Naive thymus-derived CD4-positive, alpha-beta T cell (primary cell): ENCODE data around the gene RNF149. TPM values are rescaled to one million over a fixed set of nuclear protein-coding genes. Genes with fewer than 3 reads are reported as not detected.
"Not testable (repeated sequence)": the region's sequence is repeated elsewhere in the genome, so short reads cannot be mapped to it uniquely, and the experiment has no call there.

ENCODE experiments used
- ATAC-seq: fragments of 150-1000 bp; cut with Tn5 transposase; 2 replicates; pipeline ENCODE4 v1.10.0; 2021; ENCODE audit warnings: mild to moderate bottlenecking, moderate library complexity
- CTCF ChIA-PET: fragments of 350-600 bp; sonication (Branson Sonifier 250); formaldehyde crosslinking; loops from one replicate; lab custom pipeline; 2021; ENCODE audit warnings: antibody characterized with exemption; lab: Charles Lee
- POLR2A ChIA-PET: fragments of 350-600 bp; sonication (Branson Sonifier 250); formaldehyde crosslinking; loops from one replicate; lab custom pipeline; 2021; ENCODE audit warnings: antibody characterized with exemption, inconsistent platforms; lab: Charles Lee
- DNase-seq, 9 donors: peaks; one replicate each; pipeline versions ENCODE4 v3.0.0 to v3.0.0-alpha.2; 2020 to 2022; ENCODE audit warnings: mixed read lengths in 1 of 9
- H3K27ac ChIP-seq: one replicate; pipeline ENCODE4 v1.7.0; 2013; ENCODE audit warnings: mild to moderate bottlenecking, low read depth, low read length, moderate library complexity
- H3K27me3 ChIP-seq, 2 donors: one replicate each; pipeline ENCODE4 v1.7.0; 2013; ENCODE audit warnings: low read length in 2 of 2, mild to moderate bottlenecking in 2 of 2, moderate library complexity in 2 of 2; ENCODE audit not compliant: control insufficient read depth in 2 of 2, insufficient read depth in 2 of 2
- H3K36me3 ChIP-seq, 3 experiments: 1 replicate in 2 of 3; 2 replicates in 1 of 3; pipeline ENCODE4 v1.7.0; 2013; ENCODE audit warnings: low read length in 3 of 3, mild to moderate bottlenecking in 3 of 3, moderate library complexity in 1 of 3; ENCODE audit not compliant: insufficient read depth in 3 of 3, control insufficient read depth in 2 of 3
- H3K4me1 ChIP-seq, 2 donors: one replicate each; pipeline ENCODE4 v1.7.0; 2013; ENCODE audit warnings: low read length in 2 of 2, mild to moderate bottlenecking in 2 of 2, moderate library complexity in 1 of 2; ENCODE audit not compliant: control insufficient read depth in 2 of 2, insufficient read depth in 2 of 2
- H3K4me3 ChIP-seq: 2 replicates; pipeline ENCODE4 v1.7.0; 2013; ENCODE audit warnings: mild to moderate bottlenecking, low read length
- H3K9me3 ChIP-seq, 3 experiments: 1 replicate in 2 of 3; 2 replicates in 1 of 3; pipeline ENCODE4 v1.7.0; 2013; ENCODE audit warnings: low read length in 3 of 3; ENCODE audit not compliant: control insufficient read depth in 2 of 3
- H3K27ac Mint-ChIP-seq, 9 donors: one replicate each; pipeline ENCODE4 v1.8.0; 2020 to 2022; ENCODE audit warnings: mixed read lengths in 9 of 9, mild to moderate bottlenecking in 8 of 9, moderate library complexity in 5 of 9, inconsistent platforms in 2 of 9
- H3K27me3 Mint-ChIP-seq, 5 donors: one replicate each; pipeline ENCODE4 v1.8.0; 2021 to 2022; ENCODE audit warnings: mixed read lengths in 5 of 5, mild to moderate bottlenecking in 1 of 5
- H3K36me3 Mint-ChIP-seq, 5 donors: one replicate each; pipeline ENCODE4 v1.8.0; 2020 to 2022; ENCODE audit warnings: mixed read lengths in 5 of 5, mild to moderate bottlenecking in 3 of 5, inconsistent platforms in 1 of 5
- H3K4me1 Mint-ChIP-seq, 7 donors: one replicate each; pipeline ENCODE4 v1.8.0; 2020 to 2022; ENCODE audit warnings: mixed read lengths in 7 of 7, mild to moderate bottlenecking in 3 of 7, inconsistent platforms in 1 of 7
- H3K4me3 Mint-ChIP-seq, 10 donors: one replicate each; pipeline ENCODE4 v1.8.0; 2020 to 2022; ENCODE audit warnings: mild to moderate bottlenecking in 10 of 10, mixed read lengths in 10 of 10, moderate library complexity in 6 of 10, inconsistent platforms in 2 of 10
- H3K9me3 Mint-ChIP-seq, 11 donors: one replicate each; pipeline ENCODE4 v1.8.0; 2020 to 2022; ENCODE audit warnings: mixed read lengths in 11 of 11, mild to moderate bottlenecking in 4 of 11, inconsistent platforms in 1 of 11, moderate library complexity in 1 of 11
- intact Hi-C, 2 donors: fragments of 100-400 bp; cut with micrococcal nuclease; formaldehyde crosslinking; loops; one replicate each; pipeline ENCODE4 v1.15.1; 2023
- polyA plus RNA-seq, 2 donors: library from polyadenylated mRNA; unstranded; fragments of 300-500 nt; fragmentation: Illumina TruSeq; gene quantifications; one replicate each; pipeline ENCODE4 v1.2.3, GENCODE V29; 2021
- total RNA-seq, 6 experiments: library from RNA in 5 of 6; stranded (reverse) in 5 of 6; gene quantifications; 1 replicate in 5 of 6; 2 replicates in 1 of 6; pipeline ENCODE4 v1.2.3 and lab custom pipeline; 2021 to 2026

The RNF149 gene
- total and polyA plus RNA-seq, 7 experiments from 2014 or later = 45.2 to 159 (median 112) TPM

GRCh38 chr2:101248756-101249155 lies 59.7 kb downstream of the RNF149 start:
- H3K4me3 ChIP-seq, H3K9me3 Mint-ChIP-seq, intact Hi-C loops, H3K27ac Mint-ChIP-seq, POLR2A ChIA-PET, DNase-seq, H3K9me3 ChIP-seq, H3K27me3 Mint-ChIP-seq, H3K27ac ChIP-seq, H3K4me3 Mint-ChIP-seq, H3K27me3 ChIP-seq, H3K36me3 ChIP-seq, H3K36me3 Mint-ChIP-seq, H3K4me1 ChIP-seq, ATAC-seq: not testable (repeated sequence)
- H3K4me1 Mint-ChIP-seq = peaks cover 5 to 22% (median 17%) of the 10 kb centered on the region in 7 donors
- CTCF ChIA-PET = interaction anchor here (1.2 kb wide), 1 partner anchor 9 kb away, joined by 3 read pairs; no protein-coding TSS in a partner anchor

DNA sequence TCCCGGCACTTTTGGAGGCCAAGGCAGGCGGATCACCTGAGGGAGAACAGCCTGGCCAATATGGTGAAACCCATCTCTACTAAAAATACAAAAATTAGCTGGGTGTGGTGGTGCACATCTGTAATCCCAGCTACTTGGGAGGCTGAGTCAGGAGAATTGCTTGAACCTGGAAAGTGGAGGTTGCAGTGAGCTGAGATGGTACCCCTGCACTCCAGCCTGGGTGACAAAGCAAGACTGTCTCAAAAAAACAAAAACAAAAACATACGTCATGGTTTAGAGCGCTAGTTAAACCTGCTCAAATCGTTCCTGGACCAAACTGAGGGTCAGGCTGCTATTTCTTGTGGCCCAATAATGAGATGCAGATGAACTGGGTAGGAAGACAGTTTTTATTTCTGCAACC lies 63.0 kb downstream of the RNF149 start:
- CTCF ChIA-PET = interaction anchor here (1.0 kb wide), 1 partner anchor 40 kb away, joined by 3 read pairs; no protein-coding TSS in a partner anchor
- POLR2A ChIA-PET = interaction anchor here (0.9 to 1.1 kb wide), 2 partner anchors 88 to 243 kb away, joined by 3 to 4 read pairs; partner anchors contain the start of gene RPL31
- H3K36me3 ChIP-seq, H3K27me3 Mint-ChIP-seq, H3K27ac Mint-ChIP-seq, H3K4me3 Mint-ChIP-seq, intact Hi-C loops, H3K4me1 ChIP-seq, H3K36me3 Mint-ChIP-seq, H3K27ac ChIP-seq, ATAC-seq, H3K9me3 ChIP-seq, H3K4me3 ChIP-seq, H3K4me1 Mint-ChIP-seq, DNase-seq, H3K27me3 ChIP-seq, H3K9me3 Mint-ChIP-seq: not testable (repeated sequence)

DNA sequence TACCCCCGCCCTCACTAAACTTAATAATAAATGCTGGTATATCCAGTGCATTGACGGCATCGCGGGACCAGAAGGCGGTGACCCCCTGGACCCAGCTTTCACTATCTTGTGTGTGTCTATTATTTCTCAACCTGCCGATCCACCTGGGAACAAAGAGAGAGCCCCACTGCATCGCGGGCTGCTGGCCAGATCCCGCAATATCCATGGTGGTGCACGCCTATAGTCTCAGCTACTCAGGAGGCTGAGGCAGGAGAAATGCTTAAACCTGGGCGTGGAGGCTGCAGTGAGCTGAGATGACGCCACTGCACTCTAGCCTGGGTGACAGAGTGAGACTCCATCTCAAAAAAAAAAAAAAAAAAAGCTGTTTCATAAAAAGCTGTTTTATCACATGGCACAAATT lies 63.6 kb downstream of the RNF149 start:
- H3K9me3 Mint-ChIP-seq, H3K4me1 ChIP-seq, H3K4me1 Mint-ChIP-seq, H3K27me3 Mint-ChIP-seq, CTCF ChIA-PET, H3K36me3 ChIP-seq, H3K27me3 ChIP-seq, H3K4me3 Mint-ChIP-seq, ATAC-seq, DNase-seq, H3K9me3 ChIP-seq, H3K4me3 ChIP-seq, H3K27ac Mint-ChIP-seq, H3K27ac ChIP-seq, intact Hi-C loops, H3K36me3 Mint-ChIP-seq: not testable (repeated sequence)
- POLR2A ChIA-PET = interaction anchor here (0.6 to 1.1 kb wide), 2 partner anchors 29 to 88 kb away, joined by 3 to 4 read pairs; no protein-coding TSS in a partner anchor

DNA sequence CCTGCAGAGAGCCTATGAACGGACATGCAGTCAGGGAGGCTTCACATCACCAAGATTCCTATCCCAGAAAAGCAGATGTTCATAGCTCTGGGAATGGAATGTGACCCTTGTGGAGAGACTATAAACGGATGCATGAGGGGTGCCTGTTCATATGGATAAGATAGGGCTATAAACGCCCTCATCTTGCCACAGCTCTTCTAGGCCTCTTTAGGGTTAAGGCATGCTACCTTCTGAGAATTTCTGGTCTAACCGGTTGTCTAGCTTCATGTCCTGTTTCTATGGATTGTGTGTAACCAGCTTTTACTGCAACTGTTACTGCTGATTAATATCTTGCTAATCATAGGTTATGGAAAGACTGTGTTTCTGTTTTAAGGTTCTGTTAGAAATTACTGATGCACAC lies 64.1 kb downstream of the RNF149 start:
- H3K4me1 ChIP-seq, H3K27me3 ChIP-seq, H3K27ac ChIP-seq, H3K27me3 Mint-ChIP-seq, DNase-seq, H3K36me3 Mint-ChIP-seq, H3K4me3 ChIP-seq, H3K27ac Mint-ChIP-seq, H3K4me1 Mint-ChIP-seq, intact Hi-C loops, CTCF ChIA-PET, H3K36me3 ChIP-seq, POLR2A ChIA-PET, H3K9me3 Mint-ChIP-seq, ATAC-seq, H3K9me3 ChIP-seq, H3K4me3 Mint-ChIP-seq: not testable (repeated sequence)

DNA sequence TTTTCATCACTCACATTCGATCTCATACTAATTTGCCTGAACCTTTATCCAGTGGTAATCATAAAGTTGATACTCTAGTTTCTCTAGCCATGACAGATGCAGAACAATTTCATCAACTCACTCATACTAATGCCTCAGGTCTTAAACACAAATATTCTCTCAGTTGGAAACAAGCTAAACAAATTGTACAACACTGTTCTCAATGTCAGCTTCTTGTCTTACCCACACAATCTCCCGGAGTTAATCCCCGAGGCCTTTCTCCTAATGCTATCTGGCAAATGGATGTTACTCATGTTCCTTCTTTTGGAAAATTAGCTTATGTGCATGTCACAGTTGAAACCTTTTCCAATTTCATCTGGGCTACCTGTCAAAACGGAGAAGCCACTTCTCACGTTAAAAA lies 67.3 kb downstream of the RNF149 start:
- no peaks in the 10 kb centered on the region for H3K36me3 ChIP-seq
- H3K4me1 ChIP-seq = no peaks in the 10 kb centered on the region
- DNase-seq (no peak), ATAC-seq (no peak)
- H3K36me3 Mint-ChIP-seq = peaks cover 0 to 7% (median 0%) of the 10 kb centered on the region in 5 donors
- peaks cover 0 to 6% (median 0%) of the 10 kb centered on the region in 5 donors for H3K27me3 Mint-ChIP-seq
- POLR2A ChIA-PET = interaction anchor here (0.7 kb wide), 1 partner anchor 13 kb away, joined by 3 read pairs; no protein-coding TSS in a partner anchor
- no peak overlapping the region for H3K4me3 ChIP-seq
- no peaks in the 10 kb centered on the region for H3K27me3 ChIP-seq
- H3K4me3 Mint-ChIP-seq = no peak overlapping the region
- intact Hi-C loops = loop anchor here in 1 of 2 donors (1.0 kb wide), 1 partner anchor 11 kb away; the partner anchor contains the start of gene CNOT11
- peaks cover 0 to 2% (median 0%) of the 10 kb centered on the region in 11 donors for H3K9me3 Mint-ChIP-seq
- H3K27ac Mint-ChIP-seq = no peak overlapping the region
- H3K4me1 Mint-ChIP-seq = peaks cover 0 to 13% (median 5%) of the 10 kb centered on the region in 7 donors
- CTCF ChIA-PET = interaction anchor here (0.8 to 1.6 kb wide), 5 partner anchors 8 to 578 kb away, joined by 3 to 5 read pairs (median 3); no protein-coding TSS in a partner anchor
- no peak overlapping the region for H3K27ac ChIP-seq
- no peaks in the 10 kb centered on the region for H3K9me3 ChIP-seq

GRCh38 chr2:101240694-101241093 lies 67.8 kb downstream of the RNF149 start:
- H3K4me3 ChIP-seq, H3K27me3 ChIP-seq, H3K4me3 Mint-ChIP-seq, ATAC-seq, H3K9me3 Mint-ChIP-seq, H3K9me3 ChIP-seq, H3K36me3 ChIP-seq, H3K4me1 ChIP-seq, H3K36me3 Mint-ChIP-seq, H3K27ac Mint-ChIP-seq, H3K27me3 Mint-ChIP-seq, H3K27ac ChIP-seq: not testable (repeated sequence)
- POLR2A ChIA-PET = interaction anchor here (2.1 kb wide), 1 partner anchor 10 kb away, joined by 5 read pairs; no protein-coding TSS in a partner anchor
- intact Hi-C loops = loop anchor here in 1 of 2 donors (1.0 kb wide), 1 partner anchor 12 kb away; the partner anchor contains the start of gene CNOT11
- DNase-seq = peak in 4 of 9 donors; percentile 14 to 27 (median 18)
- H3K4me1 Mint-ChIP-seq = peaks cover 0 to 13% (median 5%) of the 10 kb centered on the region in 7 donors
- CTCF ChIA-PET = interaction anchor here (0.8 to 1.6 kb wide), 5 partner anchors 8 to 579 kb away, joined by 3 to 5 read pairs (median 3); no protein-coding TSS in a partner anchor

DNA sequence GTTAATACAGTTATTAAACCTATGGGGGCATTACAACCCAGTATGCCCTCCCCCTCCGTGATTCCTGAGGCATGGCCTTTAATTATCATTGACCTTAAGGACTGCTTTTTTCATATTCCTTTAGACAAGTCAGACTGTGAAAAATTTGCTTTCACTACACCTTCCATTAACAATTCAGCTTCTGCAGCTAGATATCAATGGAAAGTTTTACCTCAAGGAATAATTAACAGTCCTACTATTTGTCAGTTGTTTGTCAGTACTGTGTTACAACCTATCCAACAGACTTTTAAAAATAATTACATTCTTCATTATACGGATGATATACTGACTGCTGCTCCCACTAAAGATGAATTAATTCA lies 68.8 kb downstream of the RNF149 start:
- H3K9me3 ChIP-seq, intact Hi-C loops: not testable (repeated sequence)

More for the DNA sequence above, 68.8 kb downstream of the RNF149 start:
- H3K4me1 ChIP-seq, H3K4me3 Mint-ChIP-seq, H3K27me3 ChIP-seq, H3K36me3 ChIP-seq, H3K27me3 Mint-ChIP-seq, ATAC-seq, H3K9me3 Mint-ChIP-seq, H3K27ac ChIP-seq, H3K36me3 Mint-ChIP-seq, H3K4me3 ChIP-seq, DNase-seq, H3K27ac Mint-ChIP-seq: not testable (repeated sequence)
- ChIA-PET CTCF (interaction anchor here (0.7 to 1.6 kb wide), 3 partner anchors 9 to 227 kb away, joined by 3 to 5 read pairs (median 3); no protein-coding TSS in a partner anchor), POLR2A (interaction anchor here (0.6 to 2.1 kb wide), 2 partner anchors 9 to 29 kb away, joined by 3 to 5 read pairs; no protein-coding TSS in a partner anchor)
- H3K4me1 Mint-ChIP-seq = peaks cover 0 to 13% (median 5%) of the 10 kb centered on the region in 7 donors
